GM19239 (cell line): ENCODE measurements around the gene ZNF821.
A peak's percentile ranks its signal among the peaks of the same experiment; 100 is the strongest.
"Not testable (repeated sequence)": the region's sequence is repeated elsewhere in the genome, so short reads cannot be mapped to it uniquely, and the experiment has no call there.

Source experiments
- DNase-seq: peaks from one replicate; pipeline ENCODE4 v3.0.0; 2011; ENCODE audit warnings: low spot score; ENCODE audit not compliant: insufficient read length
- FAIRE-seq: peaks from 2 replicates; lab custom pipeline; 2011; peaks lifted over from hg19 to GRCh38; lab: Jason Lieb, UNC

The ZNF821 gene

GRCh38 chr16:71867175-71867574 is 16.8 kb downstream of the ZNF821 start:
- DNase-seq, FAIRE-seq: not testable (repeated sequence)

- no peak for FAIRE-seq
- no peak for DNase-seq
Measured at GRCh38 chr16:71865173-71865863, 18.7 kb downstream of the ZNF821 start.

- DNase-seq (no peak), FAIRE-seq (no peak)
Measured at GRCh38 chr16:71863995-71864394, 20.0 kb downstream of the ZNF821 start.

GRCh38 chr16:71859762-71860521 is 24.0 kb downstream of the ZNF821 start:
- no peak for DNase-seq
- FAIRE-seq = no peak

- no peak for FAIRE-seq
Measured at GRCh38 chr16:71855937-71856662, 27.9 kb downstream of the ZNF821 start.

GRCh38 chr16:71854369-71854948 is 29.5 kb downstream of the ZNF821 start:
- DNase-seq = no peak
- no peak for FAIRE-seq

More at GRCh38 chr16:71855937-71856662, 27.9 kb downstream of the ZNF821 start:
- no peak for DNase-seq

GRCh38 chr16:71853413-71853812 is 30.6 kb downstream of the ZNF821 start:
- peak; percentile 85 for FAIRE-seq
- DNase-seq = peak; percentile 80

GRCh38 chr16:71852561-71852960 is 31.4 kb downstream of the ZNF821 start:
- FAIRE-seq = no peak
- DNase-seq = no peak

- no peak for DNase-seq
- no peak for FAIRE-seq
Measured at GRCh38 chr16:71852158-71852557, 31.8 kb downstream of the ZNF821 start.

- DNase-seq (no peak), FAIRE-seq (no peak)
Measured at GRCh38 chr16:71851746-71852145, 32.2 kb downstream of the ZNF821 start.

GRCh38 chr16:71848622-71849021 is 35.4 kb downstream of the ZNF821 start:
- DNase-seq (no peak), FAIRE-seq (no peak)

- DNase-seq (no peak), FAIRE-seq (no peak)
Measured at GRCh38 chr16:71847096-71847495, 36.9 kb downstream of the ZNF821 start.

GRCh38 chr16:71846431-71846830 is 37.6 kb downstream of the ZNF821 start:
- FAIRE-seq (peak; percentile 78), DNase-seq (no peak)

- FAIRE-seq = peak; percentile 86
Measured at GRCh38 chr16:71845639-71846430, 38.1 kb downstream of the ZNF821 start, which contains the start of gene ATXN1L. TSS of gene ATXN1L (plus strand) at chr16:71845976. CDS start at chr16:71849741, 3,765 bp downstream.

GRCh38 chr16:71843572-71843971 is 40.4 kb downstream of the ZNF821 start:
- FAIRE-seq (peak; percentile 91), DNase-seq (no peak)

More at GRCh38 chr16:71845639-71846430, 38.1 kb downstream of the ZNF821 start, which contains the start of gene ATXN1L:
- peak; percentile 90 for DNase-seq

- DNase-seq (no peak), FAIRE-seq (no peak)
Measured at GRCh38 chr16:71840052-71840451, 43.9 kb downstream of the ZNF821 start.

- DNase-seq = no peak
- FAIRE-seq = no peak
Measured at GRCh38 chr16:71837150-71837549, 46.8 kb downstream of the ZNF821 start.

- DNase-seq (no peak), FAIRE-seq (no peak)
Measured at GRCh38 chr16:71834291-71834690, 49.7 kb downstream of the ZNF821 start.

- not testable (repeated sequence) for FAIRE-seq, DNase-seq
Measured at GRCh38 chr16:71832112-71832511, 51.9 kb downstream of the ZNF821 start.
